ENCODE data around the gene VN1R5.

Gene VN1R5

DNA sequence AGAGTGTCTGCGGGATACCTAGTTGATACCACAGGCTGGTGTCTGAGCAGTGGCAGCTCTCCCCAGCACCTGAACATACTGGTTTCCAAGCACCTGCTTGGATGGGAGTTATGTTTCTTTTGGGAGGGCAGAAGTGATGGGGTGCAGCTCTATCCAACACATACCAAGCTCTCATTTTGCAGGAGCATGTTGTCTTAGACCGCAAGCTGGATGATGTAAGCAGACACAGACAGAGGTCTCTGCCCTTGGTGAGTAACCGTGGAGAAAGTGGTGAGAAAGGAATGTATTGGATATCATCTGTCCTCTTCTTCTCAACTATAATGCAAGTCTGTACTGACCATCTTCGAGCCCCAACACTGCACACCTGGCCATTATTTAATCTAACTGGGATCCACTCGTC is 38.4 kb downstream of the VN1R5 start:
- H3K27ac ChIP-seq (ENCODE audit: low read depth, low read length), result peak overlapping the region; percentile 34
- no peak overlapping the region for H4K5ac ChIP-seq (ENCODE audit: low read length)
- peak overlapping the region; percentile 75 for H3K4ac ChIP-seq (ENCODE audit: low read depth, low read length)
- peaks cover 41% of the 10 kb centered on the region for H3K4me1 ChIP-seq (ENCODE audit: control insufficient read depth, low read depth, low read length)
- DNase-seq, result peak; percentile 53
- no peak overlapping the region for H3K9ac ChIP-seq (ENCODE audit: low read length)
- H3K18ac ChIP-seq (ENCODE audit: low read length), result peak overlapping the region; percentile 56
- no peak overlapping the region for H2BK5ac ChIP-seq (ENCODE audit: low read length)
- no peaks in the 10 kb centered on the region for H3K79me2 ChIP-seq (ENCODE audit: control insufficient read depth, insufficient read depth, low read length)
- H2BK120ac ChIP-seq (ENCODE audit: low read depth, low read length), result no peak overlapping the region
- H3K56ac ChIP-seq (ENCODE audit: low read length), result peak overlapping the region; percentile 35
- no peak overlapping the region for H4K8ac ChIP-seq (ENCODE audit: low read depth, low read length)
- H3K4me2 ChIP-seq (ENCODE audit: low read length), result no peak overlapping the region
- H3K4me3 ChIP-seq (ENCODE audit: low read length), result no peak overlapping the region
- H2AK5ac ChIP-seq (ENCODE audit: low read length), result peak overlapping the region; percentile 76
- WGBS (ENCODE audit: extremely low coverage, insufficient coverage, low lambda C conversion rate), result no CpG with 5 or more reads among the region's 5 CpGs
- no peaks in the 10 kb centered on the region for H3K79me1 ChIP-seq (ENCODE audit: low read length)
- no peak overlapping the region for H2BK15ac ChIP-seq (replicated peaks; ENCODE audit: low read depth)
- peaks cover 1% of the 10 kb centered on the region for H3K36me3 ChIP-seq (ENCODE audit: control insufficient read depth, insufficient read depth, low read length)
- no peak overlapping the region for H3K23ac ChIP-seq (ENCODE audit: low read length)
- no peaks in the 10 kb centered on the region for H3K27me3 ChIP-seq (ENCODE audit: insufficient read depth, low read length, poor library complexity)

DNA sequence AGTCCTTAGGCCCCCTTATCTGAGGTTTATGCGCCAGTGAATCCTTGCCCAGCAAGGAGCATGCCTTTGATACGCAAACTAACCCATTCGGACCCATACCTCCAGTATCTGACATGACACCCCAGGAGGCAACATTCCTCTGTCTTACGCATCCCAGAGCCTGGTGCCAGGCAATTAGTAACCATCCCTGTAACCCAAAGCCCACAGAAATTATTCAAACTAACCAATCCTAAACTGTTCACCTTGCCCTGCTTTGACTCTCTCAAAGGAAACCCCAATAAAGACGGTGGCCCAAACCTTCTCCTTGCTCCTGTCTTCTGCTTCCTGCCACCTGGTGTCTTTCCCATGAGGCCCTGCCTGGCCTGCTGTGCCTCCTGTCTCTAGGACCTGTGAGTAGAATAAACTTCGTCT is 39.4 kb downstream of the VN1R5 start:
- H2BK15ac ChIP-seq (replicated peaks; ENCODE audit: low read depth), result no peak overlapping the region
- no peaks in the 10 kb centered on the region for H3K79me2 ChIP-seq (ENCODE audit: control insufficient read depth, insufficient read depth, low read length)
- peak overlapping the region; percentile 73 for H3K27ac ChIP-seq (ENCODE audit: low read depth, low read length)
- no peak overlapping the region for H4K8ac ChIP-seq (ENCODE audit: low read depth, low read length)
- no peak overlapping the region for H3K4me3 ChIP-seq (ENCODE audit: low read length)
- H4K5ac ChIP-seq (ENCODE audit: low read length), result no peak overlapping the region
- H2AK5ac ChIP-seq (ENCODE audit: low read length), result no peak overlapping the region
- peak overlapping the region; percentile 5 for H3K4me2 ChIP-seq (ENCODE audit: low read length)
- H3K79me1 ChIP-seq (ENCODE audit: low read length), result no peaks in the 10 kb centered on the region
- H3K36me3 ChIP-seq (ENCODE audit: control insufficient read depth, insufficient read depth, low read length), result peaks cover 3% of the 10 kb centered on the region
- WGBS (ENCODE audit: extremely low coverage, insufficient coverage, low lambda C conversion rate), result no CpG with 5 or more reads among the region's 6 CpGs
- DNase-seq, result peak; percentile 97
- no peak overlapping the region for H2BK120ac ChIP-seq (ENCODE audit: low read depth, low read length)
- H3K18ac ChIP-seq (ENCODE audit: low read length), result no peak overlapping the region
- H2BK5ac ChIP-seq (ENCODE audit: low read length), result peak overlapping the region; percentile 86
- H3K4ac ChIP-seq (ENCODE audit: low read depth, low read length), result no peak overlapping the region
- peaks cover 43% of the 10 kb centered on the region for H3K4me1 ChIP-seq (ENCODE audit: control insufficient read depth, low read depth, low read length)
- H3K9ac ChIP-seq (ENCODE audit: low read length), result no peak overlapping the region
- no peak overlapping the region for H3K23ac ChIP-seq (ENCODE audit: low read length)
- no peaks in the 10 kb centered on the region for H3K27me3 ChIP-seq (ENCODE audit: insufficient read depth, low read length, poor library complexity)
- peak overlapping the region; percentile 29 for H3K56ac ChIP-seq (ENCODE audit: low read length)

DNA sequence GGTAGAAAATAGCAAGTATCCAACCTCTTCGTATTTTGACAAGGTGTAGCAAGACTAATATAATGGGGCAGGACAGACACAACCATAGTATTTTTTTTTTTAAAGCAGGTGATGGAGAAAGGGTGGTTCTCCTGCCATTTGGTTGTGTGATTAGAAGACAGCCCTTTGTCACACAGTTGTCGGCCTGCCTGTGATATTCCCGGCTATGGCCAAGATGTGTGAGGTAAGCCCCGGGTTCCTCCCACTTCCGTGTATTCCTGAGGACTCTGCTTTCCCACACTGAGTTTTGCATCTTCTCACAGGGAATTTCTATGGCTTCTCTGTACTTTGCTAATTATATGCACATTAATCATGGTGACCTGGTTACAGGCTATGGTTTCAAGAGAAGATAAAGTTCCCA is 39.9 kb downstream of the VN1R5 start:
- H3K9ac ChIP-seq (ENCODE audit: low read length), result no peak overlapping the region
- H2BK15ac ChIP-seq (replicated peaks; ENCODE audit: low read depth), result no peak overlapping the region
- no peaks in the 10 kb centered on the region for H3K27me3 ChIP-seq (ENCODE audit: insufficient read depth, low read length, poor library complexity)
- peaks cover 3% of the 10 kb centered on the region for H3K36me3 ChIP-seq (ENCODE audit: control insufficient read depth, insufficient read depth, low read length)
- WGBS (ENCODE audit: extremely low coverage, insufficient coverage, low lambda C conversion rate), result no CpG with 5 or more reads among the region's 5 CpGs
- H2BK120ac ChIP-seq (ENCODE audit: low read depth, low read length), result no peak overlapping the region
- peak overlapping the region; percentile 86 for H2BK5ac ChIP-seq (ENCODE audit: low read length)
- H3K27ac ChIP-seq (ENCODE audit: low read depth, low read length), result peak overlapping the region; percentile 73
- H3K4me3 ChIP-seq (ENCODE audit: low read length), result no peak overlapping the region
- no peak overlapping the region for H3K23ac ChIP-seq (ENCODE audit: low read length)
- no peak overlapping the region for H3K4me2 ChIP-seq (ENCODE audit: low read length)
- no peaks in the 10 kb centered on the region for H3K79me1 ChIP-seq (ENCODE audit: low read length)
- H4K8ac ChIP-seq (ENCODE audit: low read depth, low read length), result no peak overlapping the region
- H2AK5ac ChIP-seq (ENCODE audit: low read length), result no peak overlapping the region
- H3K18ac ChIP-seq (ENCODE audit: low read length), result no peak overlapping the region
- peak; percentile 80 for DNase-seq
- H4K5ac ChIP-seq (ENCODE audit: low read length), result no peak overlapping the region
- peak overlapping the region; percentile 29 for H3K56ac ChIP-seq (ENCODE audit: low read length)
- no peaks in the 10 kb centered on the region for H3K79me2 ChIP-seq (ENCODE audit: control insufficient read depth, insufficient read depth, low read length)
- H3K4me1 ChIP-seq (ENCODE audit: control insufficient read depth, low read depth, low read length), result peaks cover 43% of the 10 kb centered on the region
- no peak overlapping the region for H3K4ac ChIP-seq (ENCODE audit: low read depth, low read length)

- no peak for DNase-seq
- Histone ChIP-seq H3K4me1 (ENCODE audit: control insufficient read depth, low read depth, low read length) (peaks cover 43% of the 10 kb centered on the region), H3K4me3 (ENCODE audit: low read length) (no peak overlapping the region), H3K79me2 (ENCODE audit: control insufficient read depth, insufficient read depth, low read length) (no peaks in the 10 kb centered on the region), H3K79me1 (ENCODE audit: low read length) (no peaks in the 10 kb centered on the region), H2BK5ac (ENCODE audit: low read length) (peak overlapping the region; percentile 28), H3K4me2 (ENCODE audit: low read length) (no peak overlapping the region), H3K36me3 (ENCODE audit: control insufficient read depth, insufficient read depth, low read length) (peaks cover 3% of the 10 kb centered on the region), H4K8ac (ENCODE audit: low read depth, low read length) (no peak overlapping the region), H3K27me3 (ENCODE audit: insufficient read depth, low read length, poor library complexity) (no peaks in the 10 kb centered on the region), H4K5ac (ENCODE audit: low read length) (no peak overlapping the region), H3K4ac (ENCODE audit: low read depth, low read length) (no peak overlapping the region), H2AK5ac (ENCODE audit: low read length) (no peak overlapping the region), H3K23ac (ENCODE audit: low read length) (no peak overlapping the region), H3K18ac (ENCODE audit: low read length) (peak overlapping the region; percentile 53), H2BK120ac (ENCODE audit: low read depth, low read length) (no peak overlapping the region), H3K56ac (ENCODE audit: low read length) (no peak overlapping the region), H3K9ac (ENCODE audit: low read length) (no peak overlapping the region), H2BK15ac (replicated peaks; ENCODE audit: low read depth) (no peak overlapping the region), H3K27ac (ENCODE audit: low read depth, low read length) (no peak overlapping the region)
- no CpG with 5 or more reads among the region's 8 CpGs for WGBS (ENCODE audit: extremely low coverage, insufficient coverage, low lambda C conversion rate)
Measured at GRCh38 chr1:247296599-247297180, 40.8 kb downstream of the VN1R5 start.

DNA sequence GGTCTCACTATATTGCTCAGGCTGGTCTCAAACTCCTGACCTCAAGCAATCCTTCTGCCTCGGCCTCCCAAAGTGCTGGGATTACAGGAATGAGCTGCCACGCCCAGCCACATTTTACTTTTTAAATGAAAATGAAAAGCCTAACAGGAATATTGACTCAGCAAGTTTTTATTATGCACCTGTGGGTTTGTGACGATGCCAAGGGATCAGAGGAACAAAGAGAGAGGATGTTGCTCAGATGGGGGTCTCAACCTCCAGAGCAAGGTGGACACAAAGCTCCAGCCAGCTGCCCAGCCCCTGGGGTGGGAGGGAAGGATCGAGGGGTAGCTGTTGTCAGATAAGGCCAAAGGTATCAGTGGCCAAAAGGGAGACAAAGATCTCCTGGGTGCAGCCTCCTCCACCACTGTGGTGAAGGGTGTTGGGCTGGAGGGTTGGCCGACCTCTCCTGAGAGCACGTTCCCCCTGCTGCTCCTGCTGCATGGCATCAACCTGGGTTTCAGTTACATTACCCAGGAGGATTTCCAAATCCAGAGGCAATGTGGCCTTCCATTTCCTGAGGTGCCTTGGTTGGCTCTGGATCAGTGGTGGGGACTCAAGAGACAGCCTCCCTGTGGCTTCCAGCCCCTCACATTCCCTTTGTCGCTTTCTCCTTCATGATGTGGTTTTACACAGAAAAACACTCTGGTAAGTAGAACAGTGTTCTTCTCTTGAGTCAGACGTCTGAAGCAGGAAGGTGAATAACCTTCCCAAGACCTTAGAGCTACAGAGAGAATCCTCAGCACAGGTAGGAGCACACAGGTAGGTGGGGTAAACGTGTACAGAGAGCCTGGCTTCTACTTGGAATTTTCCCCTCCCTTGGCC is 41.6 kb downstream of the VN1R5 start:
- Histone ChIP-seq H3K23ac (ENCODE audit: low read length) (no peak overlapping the region), H2BK15ac (replicated peaks; ENCODE audit: low read depth) (no peak overlapping the region), H3K18ac (ENCODE audit: low read length) (no peak overlapping the region), H4K5ac (ENCODE audit: low read length) (no peak overlapping the region), H3K27me3 (ENCODE audit: insufficient read depth, low read length, poor library complexity) (no peaks in the 10 kb centered on the region), H3K79me2 (ENCODE audit: control insufficient read depth, insufficient read depth, low read length) (no peaks in the 10 kb centered on the region), H3K56ac (ENCODE audit: low read length) (no peak overlapping the region), H3K4me2 (ENCODE audit: low read length) (no peak overlapping the region), H2AK5ac (ENCODE audit: low read length) (no peak overlapping the region), H3K4me3 (ENCODE audit: low read length) (no peak overlapping the region), H3K27ac (ENCODE audit: low read depth, low read length) (no peak overlapping the region), H2BK120ac (ENCODE audit: low read depth, low read length) (no peak overlapping the region), H3K79me1 (ENCODE audit: low read length) (no peaks in the 10 kb centered on the region), H3K4me1 (ENCODE audit: control insufficient read depth, low read depth, low read length) (peaks cover 35% of the 10 kb centered on the region), H2BK5ac (ENCODE audit: low read length) (no peak overlapping the region), H4K8ac (ENCODE audit: low read depth, low read length) (no peak overlapping the region), H3K9ac (ENCODE audit: low read length) (no peak overlapping the region), H3K36me3 (ENCODE audit: control insufficient read depth, insufficient read depth, low read length) (peaks cover 3% of the 10 kb centered on the region), H3K4ac (ENCODE audit: low read depth, low read length) (no peak overlapping the region)
- DNase-seq, result no peak
- WGBS (ENCODE audit: extremely low coverage, insufficient coverage, low lambda C conversion rate), result no CpG with 5 or more reads among the region's 9 CpGs

Data from mesendoderm (in vitro differentiated cells).